Endothelial cell of umbilical vein (primary cell): ENCODE measurements around the gene RNF183. TPM values are rescaled to one million over a fixed set of nuclear protein-coding genes. Genes with fewer than 3 reads are reported as not detected.

Experiments
- BruUV-seq: library from RNA; stranded (reverse); fragments of 400-500 nt; replicated peaks from 2 replicates; lab custom pipeline; 2021; lab: Mats Ljungman, UMichigan
- CTCF ChIA-PET: fragments of 300-600, 350-600 bp; sonication (Branson Sonifier 250); formaldehyde crosslinking; loops from one replicate; lab custom pipeline; 2021; ENCODE audit warnings: antibody characterized with exemption, inconsistent platforms; lab: Charles Lee
- POLR2A ChIA-PET: fragments of 300-600, 350-600 bp; sonication (Branson Sonifier 250); formaldehyde crosslinking; loops from one replicate; lab custom pipeline; 2021; ENCODE audit warnings: antibody characterized with exemption, inconsistent platforms; lab: Charles Lee
- DNase-seq: peaks from one replicate; pipeline ENCODE4 v3.0.0-alpha.2; 2011; ENCODE audit warnings: low read depth, low spot score
- FAIRE-seq: peaks from 2 replicates; lab custom pipeline; 2011; peaks lifted over from hg19 to GRCh38; lab: Jason Lieb, UNC
- H2AFZ ChIP-seq: 2 replicates; pipeline ENCODE4 v1.6.0; 2012; ENCODE audit warnings: low read depth, low read length, control low read depth, inconsistent platforms
- H3K27ac ChIP-seq: 2 replicates; pipeline ENCODE4 v1.5.1; 2011; ENCODE audit warnings: low read depth, mild to moderate bottlenecking, control low read depth, low read length, moderate library complexity; ENCODE audit not compliant: insufficient read depth
- H3K27me3 ChIP-seq, 2 experiments: 2 replicates each; pipeline versions ENCODE4 v1.6.0 to v1.6.1; 2011; ENCODE audit warnings: low read length in 2 of 2, mixed read lengths in 1 of 2; ENCODE audit not compliant: control insufficient read depth in 2 of 2, insufficient read depth in 2 of 2
- H3K36me3 ChIP-seq, 2 experiments: 2 replicates in 1 of 2; 3 replicates in 1 of 2; pipeline ENCODE4 v1.5.1; 2011; ENCODE audit warnings: low read length in 2 of 2, mild to moderate bottlenecking in 1 of 2, moderate library complexity in 1 of 2; ENCODE audit not compliant: control insufficient read depth in 2 of 2, insufficient read depth in 2 of 2; ENCODE audit errors: extremely low read depth in 1 of 2
- H3K4me1 ChIP-seq: 3 replicates; pipeline ENCODE4 v1.5.1; 2011; ENCODE audit warnings: mild to moderate bottlenecking, low read length; ENCODE audit not compliant: control insufficient read depth, insufficient read depth; ENCODE audit errors: extremely low read depth
- H3K4me2 ChIP-seq: 2 replicates; pipeline ENCODE4 v1.6.1; 2011; ENCODE audit warnings: low read length, control low read depth, mixed read lengths; ENCODE audit not compliant: insufficient read depth
- H3K4me3 ChIP-seq, 3 experiments: fragments of 200-600 bp in 1 of 3; sonication (generic), shearing (Covaris generic) in 1 of 3; replicated peaks in 1 of 3; 2 replicates each; pipeline ENCODE4 v1.5.1; 2011 to 2016; ENCODE audit warnings: control low read depth in 3 of 3, low read length in 3 of 3, mild to moderate bottlenecking in 2 of 3, inconsistent platforms in 1 of 3, low read depth in 1 of 3, moderate library complexity in 1 of 3; ENCODE audit not compliant: insufficient read depth in 1 of 3
- H3K79me2 ChIP-seq: 2 replicates; pipeline ENCODE4 v1.6.0; 2012; ENCODE audit warnings: low read length, inconsistent platforms; ENCODE audit not compliant: control insufficient read depth, insufficient read depth
- H3K9ac ChIP-seq: replicated peaks from 2 replicates; pipeline ENCODE3; 2011; ENCODE audit warnings: low read length, control low read depth; ENCODE audit not compliant: insufficient read depth; ENCODE audit errors: extremely low read depth
- H3K9me1 ChIP-seq: replicated peaks from 3 replicates; pipeline ENCODE4 v1.6.0; 2011; ENCODE audit warnings: mild to moderate bottlenecking, low read length; ENCODE audit not compliant: control insufficient read depth, insufficient read depth; ENCODE audit errors: extremely low read depth
- H3K9me3 ChIP-seq: replicated peaks from 2 replicates; pipeline ENCODE4 v1.5.1; 2012; ENCODE audit warnings: low read length, inconsistent platforms; ENCODE audit not compliant: control insufficient read depth, insufficient read depth
- H4K20me1 ChIP-seq: replicated peaks from 2 replicates; pipeline ENCODE3; 2011; ENCODE audit warnings: mild to moderate bottlenecking, low read length; ENCODE audit not compliant: control insufficient read depth, insufficient read depth; ENCODE audit errors: extremely low read depth
- CTCF ChIP-seq, 2 donors: IDR thresholded peaks; 1 replicate in 1 of 2; 2 replicates in 1 of 2; pipeline ENCODE4 v1.5.1; 2011; ENCODE audit warnings: low read length in 2 of 2, mild to moderate bottlenecking in 2 of 2, moderate library complexity in 2 of 2, control low read depth in 1 of 2, inconsistent platforms in 1 of 2, low read depth in 1 of 2; ENCODE audit not compliant: insufficient read depth in 1 of 2; ENCODE audit errors: extremely low read depth in 1 of 2
- EZH2 ChIP-seq: IDR thresholded peaks from 2 replicates; pipeline ENCODE4 v1.6.1; 2012; ENCODE audit warnings: borderline replicate concordance, low read depth, mild to moderate bottlenecking, moderate library complexity, low read length, inconsistent platforms; ENCODE audit not compliant: severe bottlenecking
- FOS ChIP-seq: IDR thresholded peaks from 2 replicates; pipeline ENCODE4 v1.6.1; 2011; ENCODE audit warnings: mild to moderate bottlenecking, low read length, moderate library complexity, borderline replicate concordance; ENCODE audit not compliant: insufficient read depth
- GATA2 ChIP-seq: IDR thresholded peaks from 2 replicates; pipeline ENCODE4 v1.7.0; 2011; ENCODE audit warnings: low read depth, mild to moderate bottlenecking, moderate library complexity, mixed read lengths, low read length; ENCODE audit not compliant: insufficient read length, insufficient read depth
- JUN ChIP-seq: IDR thresholded peaks from 2 replicates; pipeline ENCODE4 v1.6.1; 2011; ENCODE audit warnings: borderline replicate concordance, low read depth; ENCODE audit not compliant: insufficient read length, insufficient read depth
- MAX ChIP-seq: IDR thresholded peaks from 2 replicates; pipeline ENCODE4 v1.6.1; 2011; ENCODE audit not compliant: insufficient read depth, insufficient read length
- MYC ChIP-seq: IDR thresholded peaks from one replicate; pipeline ENCODE4 v1.6.1; 2011; ENCODE audit warnings: mild to moderate bottlenecking, low read depth, low read length
- POLR2A ChIP-seq: IDR thresholded peaks from 2 replicates; pipeline ENCODE4 v1.6.1; 2012; ENCODE audit warnings: low read depth, mild to moderate bottlenecking, control low read depth, low read length
- POLR2AphosphoS5 ChIP-seq: IDR thresholded peaks from 2 replicates; pipeline ENCODE4 v1.6.1; 2012; ENCODE audit warnings: low read depth, mild to moderate bottlenecking, control low read depth, low read length, moderate library complexity; ENCODE audit not compliant: insufficient read depth
- dilution Hi-C: fragments of 300-500 bp; cut with MboI; formaldehyde crosslinking; loops from one replicate; pipeline ENCODE4 v1.15.0; 2019; ENCODE audit warnings: low sequenced_read_pairs; ENCODE audit not compliant: extremely low pct_ligation_motif_present
- intact Hi-C: fragments of 100-400 bp; cut with micrococcal nuclease; formaldehyde crosslinking; loops from one replicate; pipeline ENCODE4 v1.10.0; 2022
- polyA plus RNA-seq, 4 experiments: library from polyadenylated mRNA; depleted of rRNA in 3 of 4; stranded (reverse) in 3 of 4; unstranded in 1 of 4; fragments of >200 nt; gene quantifications; 2 replicates each; pipeline versions ENCODE4 v1.2.1 to v1.2.3, GENCODE V29; 2011 to 2012; ENCODE audit warnings: missing spikeins in 1 of 4
- total RNA-seq: library from RNA; stranded (reverse); gene quantifications from 2 replicates; pipeline ENCODE4 v1.2.3, GENCODE V29; 2021

The RNF183 gene
- total and polyA plus RNA-seq, 2 donors (not counting 3 experiments of a cell fraction or from before 2014, with no cell fraction given), result not detected

- Histone ChIP-seq H3K9me1 (no peaks in the 10 kb centered on the region), H3K4me1 (peaks cover 3% of the 10 kb centered on the region), H3K4me3 (no peak overlapping the region), H3K4me2 (no peak overlapping the region), H4K20me1 (no peaks in the 10 kb centered on the region), H3K9ac (no peak overlapping the region), H3K27me3 (peaks cover 44 to 52% of the 10 kb centered on the region in 2 experiments), H3K36me3 (no peaks in the 10 kb centered on the region), H3K79me2 (no peaks in the 10 kb centered on the region), H3K27ac (no peak overlapping the region), H3K9me3 (no peaks in the 10 kb centered on the region), H2AFZ (no peak overlapping the region)
- intact Hi-C loops, result no loop called here
- dilution Hi-C loops, result no loop called here
- POLR2A ChIA-PET, result no interaction called here
- no peak for DNase-seq
- CTCF ChIA-PET, result no interaction called here
- TF ChIP-seq GATA2, result no peak
- no peak for TF ChIP-seq MYC
- TF ChIP-seq FOS, result no peak
- TF ChIP-seq POLR2A, result no peak
- TF ChIP-seq EZH2, result no peak
- TF ChIP-seq JUN, result no peak
- no peak for TF ChIP-seq POLR2AphosphoS5
- TF ChIP-seq MAX, result no peak
- TF ChIP-seq CTCF (IDR thresholded peaks at IDR 0.05; ENCODE audit: extremely low read depth in 1 of 2, insufficient read depth in 1 of 2, low read depth in 1 of 2, low read length in 2 of 2), result no peak
- no peak for FAIRE-seq
- no TSS peak for BruUV-seq
Measured at GRCh38 chr9:113352006-113352405, 48.8 kb upstream of the RNF183 start.
